Measurements from ENCODE around the gene WNK2.
"Not testable (repeated sequence)": the region's sequence is repeated elsewhere in the genome, so short reads cannot be mapped to it uniquely, and the experiment has no call there.

The WNK2 gene

GRCh38 chr9:93183663-93184431 is at the start of gene WNK2:
WNK2 (plus strand) TSS chr9:93184139; CDS start chr9:93184930, 791 bp downstream.
- peak in 19 of 58 donors; percentile 18 to 67 (median 30) for DNase-seq

GRCh38 chr9:93134740-93135444 is 49.0 kb upstream of the WNK2 start:
- no peak for DNase-seq

- DNase-seq: peak in 9 of 58 donors; percentile 17 to 51 (median 28)
Observed at GRCh38 chr9:93136011-93136440, 47.9 kb upstream of the WNK2 start.

- DNase-seq: no peak
Observed at GRCh38 chr9:93137362-93137761, 46.6 kb upstream of the WNK2 start.

- peak in 6 of 58 donors; percentile 25 to 56 (median 36) for DNase-seq
Observed at GRCh38 chr9:93138171-93138764, 45.7 kb upstream of the WNK2 start.

GRCh38 chr9:93139365-93140182 is 44.4 kb upstream of the WNK2 start:
- DNase-seq: no peak

GRCh38 chr9:93141771-93142483 is 42.0 kb upstream of the WNK2 start:
- no peak for DNase-seq

GRCh38 chr9:93143830-93144530 is 40.0 kb upstream of the WNK2 start:
- peak in 57 of 58 donors; percentile 11 to 96 (median 81) for DNase-seq

GRCh38 chr9:93146696-93147095 is 37.2 kb upstream of the WNK2 start:
- DNase-seq: not testable (repeated sequence)

- DNase-seq: no peak
Observed at GRCh38 chr9:93147632-93148031, 36.3 kb upstream of the WNK2 start.

- DNase-seq: no peak
Observed at GRCh38 chr9:93148721-93149120, 35.2 kb upstream of the WNK2 start.

- DNase-seq: no peak
Observed at GRCh38 chr9:93149361-93149760, 34.6 kb upstream of the WNK2 start.

GRCh38 chr9:93151097-93151784 is 32.7 kb upstream of the WNK2 start:
- no peak for DNase-seq

- peak in 14 of 58 donors; percentile 5 to 39 (median 14) for DNase-seq
Observed at GRCh38 chr9:93154293-93154903, 29.5 kb upstream of the WNK2 start.

GRCh38 chr9:93155716-93156474 is 28.0 kb upstream of the WNK2 start:
- peak in 52 of 58 donors; percentile 18 to 81 (median 58) for DNase-seq

GRCh38 chr9:93156475-93157008 is 27.4 kb upstream of the WNK2 start:
- no peak for DNase-seq

GRCh38 chr9:93159601-93160471 is 24.1 kb upstream of the WNK2 start:
- peak in 53 of 58 donors; percentile 14 to 81 (median 58) for DNase-seq

Measured in anterior cingulate cortex (tissue), 58 donors.